ENCODE data around the gene CFAP69. TPM values are rescaled to one million over a fixed set of nuclear protein-coding genes. Genes with fewer than 3 reads are reported as not detected.

Gene CFAP69
- total and polyA plus RNA-seq, 2 experiments from 2014 or later, result 4.9 to 7.9 TPM

DNA sequence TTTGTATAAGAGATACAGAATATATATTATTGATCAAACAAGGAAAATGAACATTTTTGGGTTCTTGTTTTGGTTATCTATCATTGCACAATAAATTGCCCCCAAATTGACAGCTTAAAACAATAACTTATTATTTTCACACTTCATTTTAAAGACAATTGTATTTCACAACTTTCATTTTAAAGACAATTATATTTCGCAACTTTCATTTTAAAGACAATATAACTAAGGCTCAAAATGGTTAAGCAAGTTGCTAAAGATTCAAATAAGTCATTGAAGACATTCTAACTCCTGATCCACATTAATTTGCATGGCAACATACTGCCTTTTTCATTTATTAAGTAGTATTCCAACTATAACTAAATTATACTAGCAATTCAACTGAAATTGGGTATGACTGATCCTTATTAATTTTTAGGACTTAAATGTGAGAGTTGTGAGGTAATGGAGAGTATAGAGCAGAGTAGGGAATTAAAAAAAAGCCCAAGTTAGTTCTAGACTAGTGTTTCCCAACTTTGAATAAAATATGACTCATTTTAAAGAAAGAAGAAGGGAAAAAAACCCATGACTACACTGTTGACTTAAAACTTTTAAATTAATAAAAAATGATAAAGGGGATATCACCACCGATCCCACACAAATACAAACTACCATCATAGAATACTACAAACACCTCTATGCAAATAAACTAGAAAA lies 43.3 kb upstream of the CFAP69 start (continued):
- no peak for TF ChIP-seq ZNF331 (CRISPR knock-in tag; IDR thresholded peaks at IDR 0.05; ENCODE audit: low read depth)
- TF ChIP-seq STAT1 (IDR thresholded peaks at IDR 0.05; ENCODE audit: unreplicated experiment), result no peak
- no peak for TF ChIP-seq EZH2 (IDR thresholded peaks at IDR 0.05; ENCODE audit: low read depth, unreplicated experiment)
- TF ChIP-seq CTCF (conservative IDR thresholded peaks at IDR 0.05; ENCODE audit: low read depth in 2 of 2), result no peak

DNA sequence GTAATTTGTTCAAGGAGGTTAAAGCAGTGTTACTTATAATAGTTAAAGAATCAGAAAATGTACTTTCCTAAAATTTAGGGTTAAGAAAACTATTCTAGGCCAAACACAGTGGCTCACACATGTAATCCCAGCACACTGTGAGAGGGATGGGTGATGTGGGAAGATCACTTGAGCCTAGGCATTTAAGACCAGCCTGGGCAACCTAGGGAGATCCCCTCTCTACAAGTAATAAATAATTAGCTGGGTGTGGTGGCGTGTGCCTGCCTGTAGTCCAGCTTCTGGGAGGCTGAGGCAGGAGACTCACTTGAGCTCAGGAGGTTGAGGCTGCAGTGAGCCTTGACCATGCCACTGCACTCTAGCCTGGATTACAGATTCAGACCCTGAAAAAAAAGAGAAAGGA lies 37.0 kb upstream of the CFAP69 start:
- Histone ChIP-seq H3K4me3 (no peak overlapping the region), H4K20me1 (replicated peaks; ENCODE audit: insufficient read depth) (no peaks in the 10 kb centered on the region), H3K36me3 (ENCODE audit: insufficient read depth) (no peaks in the 10 kb centered on the region), H3K4me1 (ENCODE audit: insufficient read depth) (peaks cover 16% of the 10 kb centered on the region), H3K4me2 (no peak overlapping the region), H3K79me2 (replicated peaks; ENCODE audit: insufficient read depth) (peaks cover 2% of the 10 kb centered on the region), H2AFZ (no peak overlapping the region), H3F3A (replicated peaks; ENCODE audit: low read depth) (no peaks in the 10 kb centered on the region; the same call in 1 of the 2 replicates), H3K9me2 (ENCODE audit: insufficient read depth) (no peaks in the 10 kb centered on the region), H3K27ac (ENCODE audit: low read depth) (no peak overlapping the region), H3K27me3 (ENCODE audit: insufficient read depth) (no peaks in the 10 kb centered on the region)
- ATAC-seq, result no peak
- Mint-ChIP-seq H3K36me3 (ENCODE audit: low read depth) (no peaks in the 10 kb centered on the region; the same call in 2 of the 3 replicates), H3K4me3 (no peak overlapping the region), H3K27ac (no peak overlapping the region), H3K9me3 (peaks cover 3% of the 10 kb centered on the region; the same call in 1 of the 3 replicates), H3K4me1 (peaks cover 10% of the 10 kb centered on the region; the same call in 2 of the 3 replicates), H3K27me3 (ENCODE audit: insufficient read depth, low read depth, poor library complexity) (peaks cover 6% of the 10 kb centered on the region)
- DNase-seq (ENCODE audit: low spot score), result no peak
- TF ChIP-seq EZH2phosphoT487 (IDR thresholded peaks at IDR 0.05; ENCODE audit: unreplicated experiment) (no peak), EZH2 (IDR thresholded peaks at IDR 0.05; ENCODE audit: low read depth, unreplicated experiment) (no peak), ZNF114 (CRISPR knock-in tag; IDR thresholded peaks at IDR 0.05) (no peak), ETS1 (IDR thresholded peaks at IDR 0.05) (no peak), ZNF331 (CRISPR knock-in tag; IDR thresholded peaks at IDR 0.05; ENCODE audit: low read depth) (no peak), STAT1 (IDR thresholded peaks at IDR 0.05; ENCODE audit: unreplicated experiment) (no peak), POLR2AphosphoS5 (IDR thresholded peaks at IDR 0.05; ENCODE audit: low read depth) (no peak), CREB1 (CRISPR knock-in tag; IDR thresholded peaks at IDR 0.05; ENCODE audit: low read depth) (no peak), JUNB (IDR thresholded peaks at IDR 0.05; ENCODE audit: unreplicated experiment) (no peak)
- TF ChIP-seq, protein P1, sequence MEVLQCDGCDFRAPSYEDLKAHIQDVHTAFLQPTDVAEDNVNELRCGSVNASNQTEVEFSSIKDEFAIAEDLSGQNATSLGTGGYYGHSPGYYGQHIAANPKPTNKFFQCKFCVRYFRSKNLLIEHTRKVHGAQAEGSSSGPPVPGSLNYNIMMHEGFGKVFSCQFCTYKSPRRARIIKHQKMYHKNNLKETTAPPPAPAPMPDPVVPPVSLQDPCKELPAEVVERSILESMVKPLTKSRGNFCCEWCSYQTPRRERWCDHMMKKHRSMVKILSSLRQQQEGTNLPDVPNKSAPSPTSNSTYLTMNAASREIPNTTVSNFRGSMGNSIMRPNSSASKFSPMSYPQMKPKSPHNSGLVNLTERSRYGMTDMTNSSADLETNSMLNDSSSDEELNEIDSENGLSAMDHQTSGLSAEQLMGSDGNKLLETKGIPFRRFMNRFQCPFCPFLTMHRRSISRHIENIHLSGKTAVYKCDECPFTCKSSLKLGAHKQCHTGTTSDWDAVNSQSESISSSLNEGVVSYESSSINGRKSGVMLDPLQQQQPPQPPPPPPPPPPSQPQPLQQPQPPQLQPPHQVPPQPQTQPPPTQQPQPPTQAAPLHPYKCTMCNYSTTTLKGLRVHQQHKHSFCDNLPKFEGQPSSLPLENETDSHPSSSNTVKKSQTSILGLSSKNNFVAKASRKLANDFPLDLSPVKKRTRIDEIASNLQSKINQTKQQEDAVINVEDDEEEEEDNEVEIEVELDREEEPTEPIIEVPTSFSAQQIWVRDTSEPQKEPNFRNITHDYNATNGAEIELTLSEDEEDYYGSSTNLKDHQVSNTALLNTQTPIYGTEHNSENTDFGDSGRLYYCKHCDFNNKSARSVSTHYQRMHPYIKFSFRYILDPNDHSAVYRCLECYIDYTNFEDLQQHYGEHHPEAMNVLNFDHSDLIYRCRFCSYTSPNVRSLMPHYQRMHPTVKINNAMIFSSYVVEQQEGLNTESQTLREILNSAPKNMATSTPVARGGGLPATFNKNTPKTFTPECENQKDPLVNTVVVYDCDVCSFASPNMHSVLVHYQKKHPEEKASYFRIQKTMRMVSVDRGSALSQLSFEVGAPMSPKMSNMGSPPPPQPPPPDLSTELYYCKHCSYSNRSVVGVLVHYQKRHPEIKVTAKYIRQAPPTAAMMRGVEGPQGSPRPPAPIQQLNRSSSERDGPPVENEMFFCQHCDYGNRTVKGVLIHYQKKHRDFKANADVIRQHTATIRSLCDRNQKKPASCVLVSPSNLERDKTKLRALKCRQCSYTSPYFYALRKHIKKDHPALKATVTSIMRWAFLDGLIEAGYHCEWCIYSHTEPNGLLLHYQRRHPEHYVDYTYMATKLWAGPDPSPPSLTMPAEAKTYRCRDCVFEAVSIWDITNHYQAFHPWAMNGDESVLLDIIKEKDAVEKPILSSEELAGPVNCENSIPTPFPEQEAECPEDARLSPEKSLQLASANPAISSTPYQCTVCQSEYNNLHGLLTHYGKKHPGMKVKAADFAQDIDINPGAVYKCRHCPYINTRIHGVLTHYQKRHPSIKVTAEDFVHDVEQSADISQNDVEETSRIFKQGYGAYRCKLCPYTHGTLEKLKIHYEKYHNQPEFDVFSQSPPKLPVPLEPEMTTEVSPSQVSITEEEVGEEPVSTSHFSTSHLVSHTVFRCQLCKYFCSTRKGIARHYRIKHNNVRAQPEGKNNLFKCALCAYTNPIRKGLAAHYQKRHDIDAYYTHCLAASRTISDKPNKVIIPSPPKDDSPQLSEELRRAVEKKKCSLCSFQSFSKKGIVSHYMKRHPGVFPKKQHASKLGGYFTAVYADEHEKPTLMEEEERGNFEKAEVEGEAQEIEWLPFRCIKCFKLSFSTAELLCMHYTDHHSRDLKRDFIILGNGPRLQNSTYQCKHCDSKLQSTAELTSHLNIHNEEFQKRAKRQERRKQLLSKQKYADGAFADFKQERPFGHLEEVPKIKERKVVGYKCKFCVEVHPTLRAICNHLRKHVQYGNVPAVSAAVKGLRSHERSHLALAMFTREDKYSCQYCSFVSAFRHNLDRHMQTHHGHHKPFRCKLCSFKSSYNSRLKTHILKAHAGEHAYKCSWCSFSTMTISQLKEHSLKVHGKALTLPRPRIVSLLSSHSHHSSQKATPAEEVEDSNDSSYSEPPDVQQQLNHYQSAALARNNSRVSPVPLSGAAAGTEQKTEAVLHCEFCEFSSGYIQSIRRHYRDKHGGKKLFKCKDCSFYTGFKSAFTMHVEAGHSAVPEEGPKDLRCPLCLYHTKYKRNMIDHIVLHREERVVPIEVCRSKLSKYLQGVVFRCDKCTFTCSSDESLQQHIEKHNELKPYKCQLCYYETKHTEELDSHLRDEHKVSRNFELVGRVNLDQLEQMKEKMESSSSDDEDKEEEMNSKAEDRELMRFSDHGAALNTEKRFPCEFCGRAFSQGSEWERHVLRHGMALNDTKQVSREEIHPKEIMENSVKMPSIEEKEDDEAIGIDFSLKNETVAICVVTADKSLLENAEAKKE (CRISPR knock-in tag; IDR thresholded peaks at IDR 0.05), result no peak
- TF ChIP-seq, protein P2, sequence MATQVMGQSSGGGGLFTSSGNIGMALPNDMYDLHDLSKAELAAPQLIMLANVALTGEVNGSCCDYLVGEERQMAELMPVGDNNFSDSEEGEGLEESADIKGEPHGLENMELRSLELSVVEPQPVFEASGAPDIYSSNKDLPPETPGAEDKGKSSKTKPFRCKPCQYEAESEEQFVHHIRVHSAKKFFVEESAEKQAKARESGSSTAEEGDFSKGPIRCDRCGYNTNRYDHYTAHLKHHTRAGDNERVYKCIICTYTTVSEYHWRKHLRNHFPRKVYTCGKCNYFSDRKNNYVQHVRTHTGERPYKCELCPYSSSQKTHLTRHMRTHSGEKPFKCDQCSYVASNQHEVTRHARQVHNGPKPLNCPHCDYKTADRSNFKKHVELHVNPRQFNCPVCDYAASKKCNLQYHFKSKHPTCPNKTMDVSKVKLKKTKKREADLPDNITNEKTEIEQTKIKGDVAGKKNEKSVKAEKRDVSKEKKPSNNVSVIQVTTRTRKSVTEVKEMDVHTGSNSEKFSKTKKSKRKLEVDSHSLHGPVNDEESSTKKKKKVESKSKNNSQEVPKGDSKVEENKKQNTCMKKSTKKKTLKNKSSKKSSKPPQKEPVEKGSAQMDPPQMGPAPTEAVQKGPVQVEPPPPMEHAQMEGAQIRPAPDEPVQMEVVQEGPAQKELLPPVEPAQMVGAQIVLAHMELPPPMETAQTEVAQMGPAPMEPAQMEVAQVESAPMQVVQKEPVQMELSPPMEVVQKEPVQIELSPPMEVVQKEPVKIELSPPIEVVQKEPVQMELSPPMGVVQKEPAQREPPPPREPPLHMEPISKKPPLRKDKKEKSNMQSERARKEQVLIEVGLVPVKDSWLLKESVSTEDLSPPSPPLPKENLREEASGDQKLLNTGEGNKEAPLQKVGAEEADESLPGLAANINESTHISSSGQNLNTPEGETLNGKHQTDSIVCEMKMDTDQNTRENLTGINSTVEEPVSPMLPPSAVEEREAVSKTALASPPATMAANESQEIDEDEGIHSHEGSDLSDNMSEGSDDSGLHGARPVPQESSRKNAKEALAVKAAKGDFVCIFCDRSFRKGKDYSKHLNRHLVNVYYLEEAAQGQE (IDR thresholded peaks at IDR 0.05; ENCODE audit: unreplicated experiment), result no peak

Data from GM23338 (cell line).